GM10266 (cell line): ENCODE results near the gene RBM44.
"Not testable (repeated sequence)": the region's sequence is repeated elsewhere in the genome, so short reads cannot be mapped to it uniquely, and the experiment has no call there.

ENCODE experiments used
- DNase-seq: peaks from one replicate; pipeline ENCODE4 v3.0.0; 2012; ENCODE audit errors: extremely low spot score
- TF ChIP-seq, protein P1 (sequence below): IDR thresholded peaks from 2 replicates; pipeline ENCODE4 v1.5.1; 2012; ENCODE audit warnings: mild to moderate bottlenecking, low read depth; ENCODE audit not compliant: control insufficient read depth, insufficient read depth; ENCODE audit errors: missing control alignments

Gene RBM44

GRCh38 chr2:237765875-237766274 lies 32.7 kb upstream of the RBM44 start:
- DNase-seq = no peak
- TF ChIP-seq, protein P1, sequence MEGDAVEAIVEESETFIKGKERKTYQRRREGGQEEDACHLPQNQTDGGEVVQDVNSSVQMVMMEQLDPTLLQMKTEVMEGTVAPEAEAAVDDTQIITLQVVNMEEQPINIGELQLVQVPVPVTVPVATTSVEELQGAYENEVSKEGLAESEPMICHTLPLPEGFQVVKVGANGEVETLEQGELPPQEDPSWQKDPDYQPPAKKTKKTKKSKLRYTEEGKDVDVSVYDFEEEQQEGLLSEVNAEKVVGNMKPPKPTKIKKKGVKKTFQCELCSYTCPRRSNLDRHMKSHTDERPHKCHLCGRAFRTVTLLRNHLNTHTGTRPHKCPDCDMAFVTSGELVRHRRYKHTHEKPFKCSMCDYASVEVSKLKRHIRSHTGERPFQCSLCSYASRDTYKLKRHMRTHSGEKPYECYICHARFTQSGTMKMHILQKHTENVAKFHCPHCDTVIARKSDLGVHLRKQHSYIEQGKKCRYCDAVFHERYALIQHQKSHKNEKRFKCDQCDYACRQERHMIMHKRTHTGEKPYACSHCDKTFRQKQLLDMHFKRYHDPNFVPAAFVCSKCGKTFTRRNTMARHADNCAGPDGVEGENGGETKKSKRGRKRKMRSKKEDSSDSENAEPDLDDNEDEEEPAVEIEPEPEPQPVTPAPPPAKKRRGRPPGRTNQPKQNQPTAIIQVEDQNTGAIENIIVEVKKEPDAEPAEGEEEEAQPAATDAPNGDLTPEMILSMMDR = no peak

GRCh38 chr2:237766340-237766739 lies 32.2 kb upstream of the RBM44 start:
- no peak for DNase-seq
- TF ChIP-seq, protein P1 = no peak

- TF ChIP-seq, protein P1 = no peak
- DNase-seq = no peak
These were observed 26.1 kb upstream of the RBM44 start for GRCh38 chr2:237772513-237772912.

DNA sequence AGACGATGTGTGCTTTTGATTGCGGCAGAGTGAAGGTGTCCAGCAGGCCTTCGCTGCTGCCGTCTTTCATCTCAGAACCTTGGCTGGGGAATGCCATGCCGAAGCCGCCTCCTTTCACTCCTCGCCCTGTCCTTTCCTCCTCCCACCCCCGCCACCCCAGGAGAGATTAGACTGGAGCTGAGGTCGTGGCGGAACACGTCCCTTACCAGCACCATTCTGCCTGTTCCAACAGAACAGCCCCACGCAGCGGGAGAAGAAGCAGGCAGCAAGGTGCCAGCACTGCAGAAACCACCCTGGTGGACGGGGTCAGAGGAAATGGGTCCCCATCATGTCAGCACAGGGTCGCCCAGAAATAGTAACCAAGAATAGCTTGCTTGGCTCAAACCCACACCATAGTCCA lies 24.8 kb upstream of the RBM44 start:
- TF ChIP-seq, protein P1 = no peak
- no peak for DNase-seq

DNA sequence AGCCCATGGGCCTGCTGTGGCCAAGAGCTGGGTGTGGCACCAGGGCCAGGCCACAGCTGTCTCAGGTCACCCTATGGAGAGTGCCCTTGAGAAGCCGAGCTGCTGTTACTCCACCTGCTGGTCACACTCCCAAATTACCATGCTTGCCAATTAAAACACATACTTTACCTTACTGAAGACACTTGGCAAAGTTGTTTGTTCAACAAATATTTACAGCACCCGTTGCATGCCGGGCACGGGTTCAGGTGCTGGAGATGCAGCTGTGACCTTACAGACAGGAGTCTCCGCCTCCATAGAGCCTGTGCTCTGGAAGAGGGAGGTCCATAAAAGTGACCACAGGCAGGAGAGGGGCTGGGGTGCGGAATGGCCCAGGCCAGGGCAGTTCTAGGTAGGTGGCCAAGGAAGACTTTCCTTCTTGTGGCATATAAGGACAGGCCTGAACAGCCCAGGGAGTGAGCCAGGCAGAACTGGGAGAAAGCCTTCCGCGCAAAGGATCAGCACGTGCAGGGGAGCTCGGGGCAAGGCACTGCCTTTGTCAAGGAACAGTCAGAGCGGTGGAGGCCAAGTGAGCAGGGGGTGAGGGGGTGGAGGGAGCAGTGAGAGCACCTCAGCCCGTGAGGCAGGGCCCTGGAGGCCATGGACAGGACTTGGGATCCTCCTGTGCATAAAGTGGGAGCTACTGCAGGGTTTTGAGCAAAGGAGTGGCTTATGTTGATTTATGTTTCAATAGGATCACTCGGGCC lies 23.6 kb upstream of the RBM44 start:
- DNase-seq = peak; percentile 51
- TF ChIP-seq, protein P1 = peak; percentile 58

DNA sequence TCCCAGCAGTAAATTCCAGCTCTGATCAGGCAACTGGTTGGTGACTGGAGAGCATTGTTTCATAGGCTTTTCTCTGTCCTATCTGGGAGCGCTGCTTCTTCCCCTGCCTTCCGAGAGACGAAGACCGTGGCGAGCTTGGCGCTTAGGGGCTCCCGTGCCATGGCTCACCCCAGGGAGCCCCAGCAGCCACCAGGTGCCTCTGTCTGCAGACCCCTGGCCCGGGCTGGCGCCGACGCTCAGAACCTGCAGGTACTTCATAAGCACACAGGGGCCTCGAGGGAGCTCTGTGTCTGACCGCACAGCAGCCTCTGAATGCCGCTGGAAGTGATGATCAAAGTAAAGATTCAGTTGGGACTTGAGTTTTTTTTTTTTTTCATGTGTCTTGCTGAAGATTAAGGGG lies 19.1 kb upstream of the RBM44 start:
- DNase-seq = no peak
- TF ChIP-seq, protein P1 = no peak

GRCh38 chr2:237782181-237782580 lies 16.4 kb upstream of the RBM44 start:
- TF ChIP-seq, protein P1 = no peak
- no peak for DNase-seq

- not testable (repeated sequence) for DNase-seq
These were observed 14.9 kb upstream of the RBM44 start for GRCh38 chr2:237783678-237784077.
